ENCODE data around the gene APBA3. TPM values are rescaled to one million over a fixed set of nuclear protein-coding genes. Genes with fewer than 3 reads are reported as not detected.

APBA3 gene
- polyA plus RNA-seq, 1 experiment = 12.4 TPM

GRCh38 chr19:3773814-3774515, 12.5 kb upstream of the APBA3 start:
- POLR2A ChIA-PET = no interaction called here
- Histone ChIP-seq H3K27me3 (ENCODE audit: control insufficient read depth, insufficient read depth, low read length) (no peaks in the 10 kb centered on the region; the same call in 1 of the 2 replicates), H3K4me3 (ENCODE audit: low read depth, low read length) (no peak overlapping the region), H3K36me3 (ENCODE audit: control insufficient read depth, insufficient read depth, low read length) (no peaks in the 10 kb centered on the region)
- TF ChIP-seq CTCF (IDR thresholded peaks at IDR 0.05; ENCODE audit: insufficient read depth, low read depth, low read length) = no peak
- CTCF ChIA-PET = interaction anchor here (1.9 kb wide), 1 partner anchor 23 kb away, joined by 3 read pairs; no protein-coding TSS in a partner anchor
- DNase-seq (ENCODE audit: low read depth) = no peak

- Histone ChIP-seq H3K36me3 (ENCODE audit: control insufficient read depth, insufficient read depth, low read length) (peaks cover 2% of the 10 kb centered on the region), H3K27me3 (ENCODE audit: control insufficient read depth, insufficient read depth, low read length) (no peaks in the 10 kb centered on the region; the same call in 1 of the 2 replicates), H3K4me3 (ENCODE audit: low read depth, low read length) (no peak within 1 kb of the TSS)
- POLR2A ChIA-PET = no interaction called here
- no peak for DNase-seq (ENCODE audit: low read depth)
- no peak for TF ChIP-seq CTCF (IDR thresholded peaks at IDR 0.05; ENCODE audit: insufficient read depth, low read depth, low read length)
- CTCF ChIA-PET = interaction anchor here (1.7 to 1.9 kb wide), 2 partner anchors 9 to 25 kb away, joined by 3 to 5 read pairs; partner anchors contain the start of gene MRPL54
Observed at GRCh38 chr19:3771906-3772455, 10.5 kb upstream of the APBA3 start, which contains the start of gene RAX2. Gene RAX2 (minus strand): TSS chr19:3772228. CDS start chr19:3771742, 486 bp downstream.

- no peak for TF ChIP-seq CTCF (IDR thresholded peaks at IDR 0.05; ENCODE audit: insufficient read depth, low read depth, low read length)
- ChIA-PET CTCF (interaction anchor here (1.7 kb wide), 1 partner anchor 9 kb away, joined by 5 read pairs; the partner anchor contains the start of gene MRPL54), POLR2A (no interaction called here)
- no peaks in the 10 kb centered on the region; the same call in 1 of the 2 replicates for H3K27me3 ChIP-seq (ENCODE audit: control insufficient read depth, insufficient read depth, low read length)
- no peak for DNase-seq (ENCODE audit: low read depth)
- H3K4me3 ChIP-seq (ENCODE audit: low read depth, low read length) = no peak overlapping the region
- H3K36me3 ChIP-seq (ENCODE audit: control insufficient read depth, insufficient read depth, low read length) = peaks cover 7% of the 10 kb centered on the region
Observed at GRCh38 chr19:3771000-3771905, 9.8 kb upstream of the APBA3 start.

- POLR2A ChIA-PET = no interaction called here
Observed at GRCh38 chr19:3770136-3770999, 8.9 kb upstream of the APBA3 start.

More at GRCh38 chr19:3770136-3770999, 8.9 kb upstream of the APBA3 start:
- DNase-seq (ENCODE audit: low read depth) = no peak
- Histone ChIP-seq H3K36me3 (ENCODE audit: control insufficient read depth, insufficient read depth, low read length) (peaks cover 7% of the 10 kb centered on the region), H3K4me3 (ENCODE audit: low read depth, low read length) (no peak overlapping the region), H3K27me3 (ENCODE audit: control insufficient read depth, insufficient read depth, low read length) (no peaks in the 10 kb centered on the region; the same call in 1 of the 2 replicates)
- TF ChIP-seq CTCF (IDR thresholded peaks at IDR 0.05; ENCODE audit: insufficient read depth, low read depth, low read length) = no peak
- CTCF ChIA-PET = interaction anchor here (1.7 kb wide), 1 partner anchor 8 kb away, joined by 5 read pairs; the partner anchor contains the start of gene MRPL54
